GM11168 (cell line): Measurements from ENCODE around the gene MICAL2.

ENCODE experiments used
- in situ Hi-C: fragments of 300-500 bp; cut with MboI; formaldehyde crosslinking; loops from one replicate; pipeline ENCODE4 v1.12.0; 2022; ENCODE audit warnings: low sequenced_read_pairs; ENCODE audit not compliant: unreplicated experiment

MICAL2 gene

GRCh38 chr11:12216041-12216451 is 105.7 kb downstream of the MICAL2 start:
- in situ Hi-C loops: no loop called here

- in situ Hi-C loops: no loop called here
Measured at GRCh38 chr11:12216671-12217374, 106.4 kb downstream of the MICAL2 start.

- in situ Hi-C loops: no loop called here
Measured at GRCh38 chr11:12217879-12218278, 107.5 kb downstream of the MICAL2 start.

GRCh38 chr11:12218909-12219308 is 108.5 kb downstream of the MICAL2 start:
- in situ Hi-C loops: no loop called here

- in situ Hi-C loops: no loop called here
Measured at GRCh38 chr11:12219757-12220156, 109.4 kb downstream of the MICAL2 start.

- in situ Hi-C loops: no loop called here
Measured at GRCh38 chr11:12220305-12220704, 109.9 kb downstream of the MICAL2 start.

- in situ Hi-C loops: no loop called here
Measured at GRCh38 chr11:12221051-12221535, 110.7 kb downstream of the MICAL2 start.

- in situ Hi-C loops: no loop called here
Measured at GRCh38 chr11:12222055-12222792, 111.8 kb downstream of the MICAL2 start.

GRCh38 chr11:12223771-12224536 is 113.6 kb downstream of the MICAL2 start:
- in situ Hi-C loops: no loop called here

GRCh38 chr11:12224537-12224893 is 114.1 kb downstream of the MICAL2 start:
- in situ Hi-C loops: no loop called here

GRCh38 chr11:12225046-12225739 is 114.8 kb downstream of the MICAL2 start:
- in situ Hi-C loops: no loop called here

- in situ Hi-C loops: no loop called here
Measured at GRCh38 chr11:12226093-12226492, 115.7 kb downstream of the MICAL2 start.

GRCh38 chr11:12229450-12230229 is 119.2 kb downstream of the MICAL2 start:
- in situ Hi-C loops: no loop called here

- in situ Hi-C loops: no loop called here
Measured at GRCh38 chr11:12232160-12232559, 121.8 kb downstream of the MICAL2 start.

- in situ Hi-C loops: no loop called here
Measured at GRCh38 chr11:12232817-12233601, 122.6 kb downstream of the MICAL2 start.

GRCh38 chr11:12233602-12233925 is 123.2 kb downstream of the MICAL2 start:
- in situ Hi-C loops: no loop called here

GRCh38 chr11:12234221-12234620 is 123.8 kb downstream of the MICAL2 start:
- in situ Hi-C loops: no loop called here

GRCh38 chr11:12235080-12235479 is 124.7 kb downstream of the MICAL2 start:
- in situ Hi-C loops: loop anchor here (5.0 kb wide), 1 partner anchor 188 kb away; no protein-coding TSS in a partner anchor

GRCh38 chr11:12235553-12235946 is 125.2 kb downstream of the MICAL2 start:
- in situ Hi-C loops: loop anchor here (5.0 kb wide), 1 partner anchor 188 kb away; no protein-coding TSS in a partner anchor
